Naive thymus-derived CD8-positive, alpha-beta T cell (primary cell): ENCODE data around the gene CREB3. TPM values are rescaled to one million over a fixed set of nuclear protein-coding genes. Genes with fewer than 3 reads are reported as not detected.

Experiments
- ATAC-seq, 2 donors: fragments of 150-1000 bp; cut with Tn5 transposase in 1 of 2; sonication (Bioruptor Pico), chemical (Tn5 transposase) in 1 of 2; 1 replicate in 1 of 2; 2 replicates in 1 of 2; pipeline ENCODE4 v1.10.0; 2021; ENCODE audit warnings: mild to moderate bottlenecking in 2 of 2, moderate library complexity in 2 of 2
- POLR2A ChIA-PET: fragments of 350-600 bp; sonication (Branson Sonifier 250); formaldehyde crosslinking; loops from one replicate; lab custom pipeline; 2021; ENCODE audit warnings: antibody characterized with exemption; lab: Charles Lee
- DNase-seq, 10 donors: peaks; one replicate each; pipeline versions ENCODE4 v3.0.0 to v3.0.0-alpha.2; 2020 to 2022
- H3K27ac Mint-ChIP-seq, 10 donors: one replicate each; pipeline ENCODE4 v1.8.0; 2020 to 2022; ENCODE audit warnings: mild to moderate bottlenecking in 10 of 10, mixed read lengths in 10 of 10, moderate library complexity in 4 of 10, inconsistent platforms in 1 of 10
- H3K27me3 Mint-ChIP-seq, 5 donors: one replicate each; pipeline ENCODE4 v1.8.0; 2021 to 2022; ENCODE audit warnings: mixed read lengths in 5 of 5
- H3K36me3 Mint-ChIP-seq, 3 donors: one replicate each; pipeline ENCODE4 v1.8.0; 2020 to 2022; ENCODE audit warnings: mixed read lengths in 3 of 3, mild to moderate bottlenecking in 2 of 3, inconsistent platforms in 1 of 3
- H3K4me1 Mint-ChIP-seq, 4 donors: one replicate each; pipeline ENCODE4 v1.8.0; 2021 to 2022; ENCODE audit warnings: mixed read lengths in 4 of 4
- H3K4me3 Mint-ChIP-seq, 10 donors: one replicate each; pipeline ENCODE4 v1.8.0; 2020 to 2022; ENCODE audit warnings: mild to moderate bottlenecking in 10 of 10, mixed read lengths in 10 of 10, moderate library complexity in 6 of 10, inconsistent platforms in 1 of 10
- H3K9me3 Mint-ChIP-seq, 9 donors: one replicate each; pipeline ENCODE4 v1.8.0; 2020 to 2022; ENCODE audit warnings: mixed read lengths in 9 of 9, mild to moderate bottlenecking in 3 of 9, inconsistent platforms in 1 of 9, moderate library complexity in 1 of 9
- polyA plus RNA-seq, 3 donors: library from polyadenylated mRNA; unstranded; fragments of 300-500 nt; fragmentation: Illumina TruSeq; gene quantifications; one replicate each; pipeline ENCODE4 v1.2.3, GENCODE V29; 2021
- total RNA-seq, 8 experiments: library from RNA in 2 of 8; stranded (reverse) in 2 of 8; gene quantifications; one replicate each; pipeline ENCODE4 v1.2.3 and lab custom pipeline; 2021 to 2026

CREB3 gene
- total and polyA plus RNA-seq, 5 experiments from 2014 or later = 17.1 to 40.3 (median 29.8) TPM

DNA sequence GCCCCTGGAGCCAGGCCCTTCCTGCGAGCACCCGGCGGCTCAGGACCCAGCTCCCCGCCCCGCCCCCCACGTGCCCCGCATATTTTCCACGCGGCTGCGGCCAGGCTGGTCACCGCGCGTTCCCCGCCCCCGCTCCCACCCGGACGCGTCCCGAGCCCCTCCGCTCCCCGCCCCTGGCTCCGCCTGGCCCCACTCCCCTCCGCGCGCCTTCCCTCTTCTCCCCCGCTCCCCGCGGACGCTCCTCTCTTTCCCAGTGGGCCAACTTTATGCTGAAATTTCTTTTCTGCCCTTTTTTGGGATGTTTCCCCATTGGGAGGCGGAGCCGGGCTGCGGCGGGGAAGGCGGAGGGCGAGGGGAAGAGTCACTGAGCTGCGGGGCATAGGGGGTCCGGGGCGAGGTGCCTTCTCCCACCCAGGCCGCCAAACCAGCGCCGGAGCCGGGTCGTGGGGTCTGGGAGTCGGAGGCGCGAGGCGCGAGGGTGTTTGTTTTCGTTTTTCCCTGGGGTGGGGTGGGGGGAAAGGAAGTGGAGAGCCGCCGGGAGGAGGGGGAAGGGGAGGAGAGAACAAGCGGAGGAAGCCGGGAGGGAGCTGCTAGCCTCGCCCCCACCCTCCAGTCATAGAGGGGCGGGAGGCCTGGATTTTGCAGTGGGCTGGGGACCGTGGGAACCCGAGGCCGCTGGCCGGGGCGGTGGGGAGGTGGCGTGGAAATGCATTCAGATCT is 41.7 kb upstream of the CREB3 start:
- Mint-ChIP-seq H3K4me1 (peaks cover 11 to 27% (median 21%) of the 10 kb centered on the region in 4 donors), H3K9me3 (no peaks in the 10 kb centered on the region), H3K27ac (peak overlapping the region; percentile 29 to 87 (median 78)), H3K4me3 (peak overlapping the region; percentile 86 to 94 (median 88)), H3K27me3 (no peaks in the 10 kb centered on the region), H3K36me3 (no peaks in the 10 kb centered on the region)
- POLR2A ChIA-PET = interaction anchor here (0.9 to 3.3 kb wide), 9 partner anchors 12 to 87 kb away, joined by 3 to 19 read pairs (median 8); partner anchors contain the start of genes ARHGEF39, CCDC107, CREB3 and RMRP
- peak; percentile 63 to 71 for ATAC-seq
- DNase-seq = peak in 7 of 10 donors; percentile 17 to 39 (median 30)

GRCh38 chr9:35691334-35691650 is 41.2 kb upstream of the CREB3 start:
- Mint-ChIP-seq H3K4me3 (peak overlapping the region; percentile 86 to 94 (median 88)), H3K27me3 (no peaks in the 10 kb centered on the region), H3K27ac (peak overlapping the region; percentile 29 to 87 (median 78)), H3K36me3 (no peaks in the 10 kb centered on the region), H3K4me1 (peaks cover 12 to 27% (median 21%) of the 10 kb centered on the region in 4 donors), H3K9me3 (no peaks in the 10 kb centered on the region)
- POLR2A ChIA-PET = interaction anchor here (0.9 to 3.3 kb wide), 9 partner anchors 8 to 87 kb away, joined by 3 to 19 read pairs (median 8); partner anchors contain the start of genes ARHGEF39, CCDC107, CREB3 and RMRP
- DNase-seq (no peak), ATAC-seq (peak in 1 of 2 donors; percentile 31)

DNA sequence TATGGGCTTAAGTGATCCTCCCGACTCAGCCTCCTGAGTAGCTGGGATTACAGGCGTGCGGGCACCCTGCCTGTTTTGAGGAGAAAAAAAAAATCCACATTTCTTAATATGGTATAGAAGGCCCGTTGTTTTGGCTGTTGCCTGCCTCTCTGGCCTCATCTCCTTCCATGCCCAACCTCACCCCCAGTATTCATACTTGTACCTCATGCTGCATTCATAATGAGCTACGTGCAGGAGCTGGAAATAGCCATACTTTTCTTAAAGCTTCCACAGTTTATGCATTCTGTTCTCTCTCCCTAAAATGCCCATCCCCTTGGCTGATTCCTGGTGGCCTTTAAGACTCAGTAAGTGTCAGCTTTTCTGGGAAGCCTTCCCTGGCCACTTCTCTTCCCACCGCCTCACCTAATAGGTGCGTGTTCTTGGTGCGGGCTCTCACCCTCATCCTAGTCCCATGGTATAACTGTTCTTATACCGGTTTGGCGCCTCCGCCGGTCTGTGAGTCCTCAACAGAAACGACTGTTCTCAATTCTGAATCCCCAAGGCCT is 40.6 kb upstream of the CREB3 start:
- DNase-seq = no peak
- H3K4me3 Mint-ChIP-seq = peak overlapping the region; percentile 86 to 94 (median 88)
- H3K27ac Mint-ChIP-seq = peak overlapping the region in 7 of 10 donors; percentile 17 to 77 (median 48)
- no peak for ATAC-seq
- H3K9me3 Mint-ChIP-seq = no peaks in the 10 kb centered on the region
- no peaks in the 10 kb centered on the region for H3K27me3 Mint-ChIP-seq
- POLR2A ChIA-PET = interaction anchor here (0.7 to 3.3 kb wide), 8 partner anchors 9 to 88 kb away, joined by 3 to 19 read pairs (median 5); partner anchors contain the start of genes ARHGEF39, CREB3, SIT1 and TLN1
- peaks cover 0 to 3% (median 0%) of the 10 kb centered on the region in 3 donors for H3K36me3 Mint-ChIP-seq
- H3K4me1 Mint-ChIP-seq = peaks cover 18 to 33% (median 26%) of the 10 kb centered on the region in 4 donors

DNA sequence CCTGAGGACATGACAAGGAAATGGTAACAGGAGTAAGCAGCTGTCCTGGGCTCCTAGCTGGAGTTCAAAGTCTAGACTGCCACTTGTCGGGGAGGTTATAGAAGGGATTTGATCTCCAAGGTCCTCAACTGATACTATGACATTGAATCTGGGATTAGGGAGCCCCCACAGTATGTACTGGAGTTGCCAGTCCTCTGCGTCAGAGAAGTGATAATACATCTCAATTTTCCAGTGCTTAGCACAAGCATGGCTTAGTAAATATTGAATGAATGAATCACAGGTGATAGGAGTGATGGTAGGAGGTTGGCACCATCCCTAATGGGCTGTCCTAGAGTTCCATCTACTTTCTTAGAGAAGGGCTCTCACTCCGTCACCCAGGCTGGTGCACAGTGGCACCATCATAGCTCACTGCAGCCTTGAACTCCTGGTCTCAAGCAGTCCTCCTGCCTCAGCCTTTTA is 36.5 kb upstream of the CREB3 start:
- no peak overlapping the region for H3K4me3 Mint-ChIP-seq

GRCh38 chr9:35696520-35697215 is 35.8 kb upstream of the CREB3 start:
- Mint-ChIP-seq H3K9me3 (no peaks in the 10 kb centered on the region), H3K4me1 (peaks cover 9 to 14% (median 11%) of the 10 kb centered on the region in 4 donors), H3K27ac (peak overlapping the region in 7 of 10 donors; percentile 20 to 83 (median 64)), H3K36me3 (peaks cover 0 to 16% (median 0%) of the 10 kb centered on the region in 3 donors), H3K27me3 (no peaks in the 10 kb centered on the region), H3K4me3 (peak overlapping the region in 1 of 10 donors; percentile 62)
- DNase-seq (peak; percentile 22 to 73 (median 50)), ATAC-seq (peak; percentile 86 to 97)
- POLR2A ChIA-PET = interaction anchor here (0.6 to 1.7 kb wide), 12 partner anchors 9 to 92 kb away, joined by 3 to 12 read pairs (median 4); partner anchors contain the start of genes CCDC107, RMRP and SIT1

More for the DNA sequence above, 36.5 kb upstream of the CREB3 start:
- POLR2A ChIA-PET = interaction anchor here (0.6 to 1.7 kb wide), 9 partner anchors 10 to 91 kb away, joined by 3 to 12 read pairs (median 4); partner anchors contain the start of genes CCDC107 and RMRP
- Mint-ChIP-seq H3K4me1 (peaks cover 14 to 21% (median 15%) of the 10 kb centered on the region in 4 donors), H3K27me3 (no peaks in the 10 kb centered on the region), H3K27ac (peak overlapping the region in 3 of 10 donors; percentile 15 to 79 (median 69)), H3K9me3 (no peaks in the 10 kb centered on the region), H3K36me3 (peaks cover 0 to 16% (median 0%) of the 10 kb centered on the region in 3 donors)
- ATAC-seq (no peak), DNase-seq (no peak)

DNA sequence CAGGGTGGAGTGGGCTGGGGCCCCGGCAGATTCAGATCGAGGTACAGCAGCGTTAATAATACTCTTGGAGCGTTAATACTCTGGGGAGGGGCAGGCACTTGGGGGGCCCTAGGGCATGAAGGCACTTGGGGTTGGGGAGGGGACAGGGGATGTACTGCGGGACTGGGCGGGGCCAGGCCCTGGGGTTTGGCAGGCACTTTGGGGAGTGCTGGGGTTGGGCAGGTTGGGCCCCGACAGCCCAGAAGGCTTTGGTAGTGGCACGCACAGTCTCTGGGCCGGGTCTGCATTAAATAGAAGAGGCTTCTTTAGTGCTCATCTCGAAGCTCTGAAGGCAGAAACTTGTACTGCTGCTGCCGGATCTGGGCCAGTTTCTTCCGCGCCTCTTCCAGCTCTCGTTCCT is 35.0 kb upstream of the CREB3 start:
- H3K27me3 Mint-ChIP-seq = no peaks in the 10 kb centered on the region
- DNase-seq (no peak), ATAC-seq (no peak)
- H3K4me1 Mint-ChIP-seq = peaks cover 7 to 9% (median 9%) of the 10 kb centered on the region in 4 donors
- peak overlapping the region in 3 of 10 donors; percentile 19 to 46 (median 22) for H3K27ac Mint-ChIP-seq
- H3K9me3 Mint-ChIP-seq = no peaks in the 10 kb centered on the region
- H3K36me3 Mint-ChIP-seq = peaks cover 0 to 16% (median 0%) of the 10 kb centered on the region in 3 donors
- no peak overlapping the region for H3K4me3 Mint-ChIP-seq
- POLR2A ChIA-PET = interaction anchor here (0.7 to 1.4 kb wide), 3 partner anchors 11 to 81 kb away, joined by 5 to 11 read pairs (median 8); partner anchors contain the start of gene SIT1

GRCh38 chr9:35698231-35698630 is 34.2 kb upstream of the CREB3 start:
- POLR2A ChIA-PET = interaction anchor here (0.8 kb wide), 1 partner anchor 40 kb away, joined by 3 read pairs; the partner anchor contains the start of genes CCDC107 and RMRP
- Mint-ChIP-seq H3K36me3 (peaks cover 0 to 16% (median 1%) of the 10 kb centered on the region in 3 donors), H3K4me3 (no peak overlapping the region), H3K9me3 (no peaks in the 10 kb centered on the region), H3K27ac (peak overlapping the region in 2 of 10 donors; percentile 48 to 56), H3K27me3 (no peaks in the 10 kb centered on the region), H3K4me1 (peaks cover 7 to 9% (median 9%) of the 10 kb centered on the region in 4 donors)
- ATAC-seq = no peak
- no peak for DNase-seq

- Mint-ChIP-seq H3K4me1 (peaks cover 7 to 9% (median 9%) of the 10 kb centered on the region in 4 donors), H3K36me3 (peaks cover 4 to 16% (median 12%) of the 10 kb centered on the region in 3 donors), H3K27ac (no peak overlapping the region), H3K9me3 (no peaks in the 10 kb centered on the region), H3K4me3 (no peak overlapping the region), H3K27me3 (no peaks in the 10 kb centered on the region)
- no peak for DNase-seq
- ATAC-seq = no peak
- POLR2A ChIA-PET = no interaction called here
Observed at GRCh38 chr9:35700031-35700430, 32.4 kb upstream of the CREB3 start.

DNA sequence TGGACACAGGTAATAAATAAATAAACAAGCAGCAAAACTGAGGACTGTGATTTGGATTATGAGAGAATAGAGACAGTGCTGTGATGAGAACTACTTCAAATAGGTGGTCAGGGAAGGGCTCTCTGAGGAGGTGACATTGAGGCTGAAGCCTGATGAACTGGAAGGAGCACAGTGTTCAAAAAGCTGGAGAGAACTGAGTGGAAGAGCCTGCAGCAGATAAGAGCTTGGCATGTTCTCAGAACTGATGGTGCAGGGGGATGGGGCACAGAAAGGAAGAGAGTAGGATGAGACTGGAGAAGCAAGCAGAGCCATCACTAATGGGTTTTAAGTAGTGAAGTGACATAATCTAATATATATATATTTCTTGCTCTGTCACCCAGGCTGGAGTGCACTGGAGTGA is 31.5 kb upstream of the CREB3 start:
- H3K4me3 Mint-ChIP-seq = no peak overlapping the region
- no peak overlapping the region for H3K27ac Mint-ChIP-seq
- POLR2A ChIA-PET = interaction anchor here (0.5 to 1.2 kb wide), 4 partner anchors 32 to 62 kb away, joined by 3 to 4 read pairs (median 4); partner anchors contain the start of gene CREB3

DNA sequence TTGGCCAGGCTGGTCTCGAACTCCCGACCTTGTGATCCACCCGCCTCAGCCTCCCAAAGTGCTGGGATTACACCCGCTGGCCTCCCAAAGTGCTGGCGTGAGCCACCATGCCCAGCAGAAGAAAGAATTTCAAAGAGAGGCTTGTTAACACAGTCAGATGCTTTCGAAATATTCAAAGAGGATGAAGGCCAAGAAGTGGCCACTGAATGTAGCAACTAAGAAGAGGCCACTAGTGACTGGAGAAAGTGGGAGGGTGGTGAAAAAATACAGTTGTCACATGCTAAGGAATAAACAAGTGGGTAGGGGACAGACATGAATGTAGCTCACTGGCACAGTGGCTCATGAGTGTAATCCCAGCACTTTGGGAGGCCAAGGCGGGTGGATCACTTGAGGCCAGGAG is 29.8 kb upstream of the CREB3 start:
- POLR2A ChIA-PET = interaction anchor here (1.2 to 1.3 kb wide), 2 partner anchors 11 to 29 kb away, joined by 3 to 4 read pairs; partner anchors contain the start of gene TLN1
- Mint-ChIP-seq H3K36me3 (peaks cover 9 to 27% (median 26%) of the 10 kb centered on the region in 3 donors), H3K4me3 (no peak overlapping the region), H3K27me3 (no peaks in the 10 kb centered on the region), H3K27ac (no peak overlapping the region), H3K9me3 (no peaks in the 10 kb centered on the region), H3K4me1 (peaks cover 0 to 8% (median 0%) of the 10 kb centered on the region in 4 donors)
- ATAC-seq (no peak), DNase-seq (no peak)

More for the DNA sequence above, 31.5 kb upstream of the CREB3 start:
- peaks cover 4 to 21% (median 15%) of the 10 kb centered on the region in 3 donors for H3K36me3 Mint-ChIP-seq
- H3K4me1 Mint-ChIP-seq = peaks cover 7 to 9% (median 9%) of the 10 kb centered on the region in 4 donors
- no peaks in the 10 kb centered on the region for H3K9me3 Mint-ChIP-seq
- no peaks in the 10 kb centered on the region for H3K27me3 Mint-ChIP-seq
- ATAC-seq (no peak), DNase-seq (no peak)

- POLR2A ChIA-PET = interaction anchor here (1.2 to 1.9 kb wide), 2 partner anchors 13 to 22 kb away, joined by 4 to 5 read pairs; no protein-coding TSS in a partner anchor
- Mint-ChIP-seq H3K27ac (peak overlapping the region in 2 of 10 donors; percentile 14 to 34), H3K9me3 (no peaks in the 10 kb centered on the region), H3K4me1 (peaks cover 0 to 8% (median 0%) of the 10 kb centered on the region in 4 donors), H3K4me3 (no peak overlapping the region), H3K36me3 (peaks cover 14 to 37% (median 27%) of the 10 kb centered on the region in 3 donors), H3K27me3 (no peaks in the 10 kb centered on the region)
- ATAC-seq (no peak), DNase-seq (no peak)
Observed at GRCh38 chr9:35703906-35704672, 28.4 kb upstream of the CREB3 start.
